HEK293T (cell line): Measurements from ENCODE around the gene FAM53C.
A peak's percentile ranks its signal among the peaks of the same experiment; 100 is the strongest.
"Not testable (repeated sequence)": the region's sequence is repeated elsewhere in the genome, so short reads cannot be mapped to it uniquely, and the experiment has no call there.

Experiments
- CTCF ChIA-PET: fragments of 350-600 bp; formaldehyde crosslinking; extraction: SDS; loops from one replicate; lab custom pipeline; 2021; ENCODE audit warnings: antibody characterized with exemption, inconsistent platforms; lab: Yijun Ruan, JAX
- POLR2A ChIA-PET: fragments of 350-600 bp; formaldehyde crosslinking; extraction: SDS; loops from one replicate; lab custom pipeline; 2020; ENCODE audit warnings: antibody characterized with exemption, inconsistent platforms; lab: Yijun Ruan, JAX
- DNase-seq: peaks from one replicate; pipeline ENCODE4 v3.0.0; 2012; ENCODE audit warnings: mixed read lengths; ENCODE audit errors: extremely low spot score
- ARNT ChIP-seq: fragments of 450-650 bp; IDR thresholded peaks from 2 replicates; pipeline ENCODE4 v1.6.1; 2017; ENCODE audit warnings: mild to moderate bottlenecking
- BHLHE40 ChIP-seq: fragments of 450-650 bp; IDR thresholded peaks from 2 replicates; pipeline ENCODE4 v1.6.1; 2016; ENCODE audit warnings: mild to moderate bottlenecking, moderate library complexity, borderline replicate concordance
- CTBP1 ChIP-seq: fragments of 450-650 bp; IDR thresholded peaks from 2 replicates; pipeline ENCODE4 v1.6.1; 2016; ENCODE audit warnings: borderline replicate concordance
- ELF4 ChIP-seq: fragments of 450-650 bp; IDR thresholded peaks from 2 replicates; pipeline ENCODE4 v1.6.1; 2017; ENCODE audit warnings: antibody characterized with exemption
- FOXA1 ChIP-seq: fragments of 450-650 bp; IDR thresholded peaks from 2 replicates; pipeline ENCODE4 v1.6.1; 2016; ENCODE audit warnings: mild to moderate bottlenecking
- FOXK2 ChIP-seq: fragments of 450-650 bp; IDR thresholded peaks from 2 replicates; pipeline ENCODE4 v1.6.1; 2016; ENCODE audit warnings: mild to moderate bottlenecking
- FOXM1 ChIP-seq: fragments of 450-650 bp; IDR thresholded peaks from 2 replicates; pipeline ENCODE4 v1.6.1; 2017; ENCODE audit warnings: mild to moderate bottlenecking, borderline replicate concordance
- HDGF ChIP-seq: fragments of 450-650 bp; IDR thresholded peaks from 2 replicates; pipeline ENCODE4 v1.6.1; 2017; ENCODE audit warnings: antibody characterized with exemption, borderline replicate concordance
- L3MBTL2 ChIP-seq: fragments of 450-650 bp; conservative IDR thresholded peaks from 2 replicates; pipeline ENCODE4 v1.6.1; 2016; ENCODE audit warnings: mild to moderate bottlenecking
- LEF1 ChIP-seq: fragments of 450-650 bp; IDR thresholded peaks from 2 replicates; pipeline ENCODE4 v1.6.1; 2017; ENCODE audit warnings: mild to moderate bottlenecking, borderline replicate concordance
- NFRKB ChIP-seq: fragments of 450-650 bp; IDR thresholded peaks from 2 replicates; pipeline ENCODE4 v1.6.1; 2016; ENCODE audit warnings: mild to moderate bottlenecking, moderate library complexity
- SP1 ChIP-seq: fragments of 450-650 bp; IDR thresholded peaks from 2 replicates; pipeline ENCODE4 v1.6.1; 2017
- SUZ12 ChIP-seq: fragments of 450-650 bp; IDR thresholded peaks from 2 replicates; pipeline ENCODE4 v1.6.1; 2016; ENCODE audit warnings: mild to moderate bottlenecking
- TARDBP ChIP-seq: fragments of 450-650 bp; IDR thresholded peaks from 2 replicates; pipeline ENCODE4 v1.6.1; 2016
- ZNF384 ChIP-seq: fragments of 450-650 bp; IDR thresholded peaks from 2 replicates; pipeline ENCODE4 v1.6.1; 2016
- TF ChIP-seq, protein P1 (sequence below): fragments of 450-650 bp; IDR thresholded peaks from 2 replicates; pipeline ENCODE4 v1.6.1; 2016

FAM53C gene

DNA sequence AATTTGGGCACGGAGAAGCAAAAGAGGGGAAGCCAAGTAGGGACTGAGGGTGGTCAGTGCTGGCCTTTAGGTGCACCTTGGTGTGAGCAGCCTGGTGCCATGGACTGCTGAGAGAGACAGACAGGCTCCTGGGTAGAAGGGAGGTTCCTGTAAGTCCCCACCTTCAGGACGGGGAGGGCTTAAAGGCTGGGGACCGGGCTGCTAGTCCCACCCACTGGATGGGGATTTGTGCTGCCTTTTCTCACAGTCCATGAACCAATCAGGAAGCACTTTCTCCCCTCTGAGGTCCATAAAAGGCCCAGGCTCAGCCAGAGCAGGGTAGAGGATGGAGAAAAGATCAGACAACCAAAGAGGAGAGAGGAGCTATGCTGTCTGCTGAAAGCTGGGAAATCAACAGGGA lies 21.7 kb upstream of the FAM53C start:
- POLR2A ChIA-PET = no interaction called here
- DNase-seq = no peak
- CTCF ChIA-PET = no interaction called here
- TF ChIP-seq ZNF384 (no peak), NFRKB (no peak), FOXK2 (no peak), BHLHE40 (no peak), L3MBTL2 (no peak), HDGF (no peak), LEF1 (no peak), SUZ12 (no peak), ARNT (no peak), FOXM1 (no peak), SP1 (no peak), FOXA1 (no peak), TARDBP (no peak), ELF4 (no peak)
- TF ChIP-seq, protein P1, sequence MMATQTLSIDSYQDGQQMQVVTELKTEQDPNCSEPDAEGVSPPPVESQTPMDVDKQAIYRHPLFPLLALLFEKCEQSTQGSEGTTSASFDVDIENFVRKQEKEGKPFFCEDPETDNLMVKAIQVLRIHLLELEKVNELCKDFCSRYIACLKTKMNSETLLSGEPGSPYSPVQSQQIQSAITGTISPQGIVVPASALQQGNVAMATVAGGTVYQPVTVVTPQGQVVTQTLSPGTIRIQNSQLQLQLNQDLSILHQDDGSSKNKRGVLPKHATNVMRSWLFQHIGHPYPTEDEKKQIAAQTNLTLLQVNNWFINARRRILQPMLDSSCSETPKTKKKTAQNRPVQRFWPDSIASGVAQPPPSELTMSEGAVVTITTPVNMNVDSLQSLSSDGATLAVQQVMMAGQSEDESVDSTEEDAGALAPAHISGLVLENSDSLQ = no peak

DNA sequence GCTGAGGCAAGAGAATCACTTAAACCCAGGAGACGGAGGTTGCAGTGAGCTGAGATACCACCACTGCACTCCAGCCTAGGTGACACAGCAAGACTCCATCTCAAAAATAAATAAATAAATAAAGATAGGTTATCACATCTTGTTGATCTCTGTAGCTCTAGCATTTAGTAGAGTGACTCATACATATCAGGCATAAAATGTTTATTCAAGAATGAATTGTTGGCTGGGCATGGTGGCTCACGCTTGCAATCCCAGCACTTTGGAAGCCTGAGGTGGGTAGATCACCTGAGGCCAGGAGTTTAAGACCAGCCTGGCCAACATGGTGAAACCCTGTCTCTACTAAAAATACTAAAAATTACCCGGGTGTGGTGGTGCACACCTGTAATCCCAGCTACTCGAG lies 19.9 kb upstream of the FAM53C start:
- DNase-seq, POLR2A ChIA-PET: not testable (repeated sequence)
- CTCF ChIA-PET = interaction anchor here (1.1 kb wide), 1 partner anchor 34 kb away, joined by 3 read pairs; the partner anchor contains the start of gene KDM3B

DNA sequence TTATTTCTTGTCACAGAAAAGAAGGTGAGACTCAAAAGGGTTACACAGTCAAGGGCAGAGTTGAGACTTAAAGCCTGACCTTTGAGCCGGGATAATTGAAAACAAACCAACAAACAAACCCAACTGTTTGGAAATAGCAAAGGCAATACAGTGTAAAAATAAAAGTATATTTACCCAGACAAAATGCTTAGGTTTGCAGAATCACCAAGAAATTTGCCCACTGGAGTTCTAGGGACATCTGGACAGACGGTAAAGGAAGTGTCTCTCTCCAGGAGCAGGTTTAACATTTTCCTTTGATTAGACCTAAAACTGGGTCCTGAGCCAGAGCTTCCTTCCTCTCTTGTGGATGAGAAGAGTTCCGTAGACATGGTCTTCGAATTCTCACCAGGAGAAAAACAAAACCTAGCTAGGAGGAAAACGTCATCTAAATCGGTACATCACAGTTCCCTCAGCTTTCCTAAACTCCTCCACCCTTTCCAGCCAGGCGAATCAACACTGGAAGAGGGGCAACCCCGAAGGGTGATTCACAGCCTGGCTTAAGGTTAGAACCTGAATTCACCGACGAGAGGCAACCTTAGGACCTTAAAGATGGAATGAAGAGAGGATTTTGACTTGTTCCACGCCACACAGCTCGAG lies 7.1 kb upstream of the FAM53C start:
- POLR2A ChIA-PET = interaction anchor here (0.6 to 3.5 kb wide), 21 partner anchors 8 to 442 kb away, joined by 3 to 51 read pairs (median 4); partner anchors contain the start of genes CDC23, KDM3B and KIF20A
- CTCF ChIA-PET = interaction anchor here (1.2 to 2.6 kb wide), 2 partner anchors 22 to 262 kb away, joined by 3 to 22 read pairs; partner anchors contain the start of gene KDM3B
- TF ChIP-seq FOXK2 (no peak), SUZ12 (no peak), FOXA1 (no peak), ARNT (no peak), TARDBP (no peak), NFRKB (no peak), SP1 (no peak), ELF4 (no peak), FOXM1 (no peak), ZNF384 (no peak), LEF1 (no peak), HDGF (no peak), BHLHE40 (no peak), L3MBTL2 (no peak)
- no peak for DNase-seq

DNA sequence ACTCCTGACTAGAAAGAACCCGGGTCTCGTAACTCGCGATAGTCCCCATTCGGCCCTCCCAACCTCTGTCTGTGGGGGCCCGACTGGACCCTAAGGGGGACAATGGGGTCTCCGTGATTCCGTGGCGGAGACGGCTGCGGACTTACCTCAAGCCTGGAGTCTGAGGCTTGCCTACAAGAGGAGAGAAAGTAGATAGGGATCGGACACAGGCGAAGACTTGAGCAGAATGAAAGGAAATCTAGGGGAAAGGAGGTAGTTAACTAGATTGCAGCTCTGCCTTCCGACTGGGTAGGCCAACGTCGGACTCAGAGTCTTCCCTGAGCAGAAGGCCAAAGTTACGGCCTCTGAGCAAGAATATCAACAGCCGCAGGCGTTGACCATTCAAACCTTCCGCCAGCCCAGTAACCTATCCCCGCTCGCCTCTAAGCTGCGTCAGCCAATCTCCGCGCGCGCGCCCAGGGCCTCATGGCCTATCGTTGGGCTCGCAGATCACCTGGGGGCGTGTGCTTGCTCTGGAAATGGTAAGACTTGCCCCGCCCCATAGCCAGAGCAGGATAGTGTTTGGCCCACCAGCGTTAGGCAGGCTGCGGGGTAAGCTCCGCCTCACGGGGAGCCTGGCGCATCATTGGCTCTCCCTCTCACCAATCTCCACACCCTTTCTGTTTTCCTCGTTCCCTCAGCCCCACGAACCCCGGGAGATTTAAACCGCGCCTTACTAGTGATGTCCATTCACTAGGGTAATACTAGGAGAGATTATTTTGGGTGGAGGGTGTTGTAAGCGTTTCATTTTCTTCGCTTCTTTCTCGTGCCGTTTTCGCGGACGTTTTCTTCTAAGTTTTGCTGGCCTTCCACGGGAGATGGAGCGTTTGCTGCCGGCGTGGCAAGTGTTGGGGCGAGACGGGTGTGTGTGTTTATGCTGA lies 6.4 kb upstream of the FAM53C start, which contains the start of gene CDC25C:
CDC25C (minus strand) TSS at position 356 of the 920 bp plus-strand sequence. CDS start 624 bp downstream, outside the sequence.
- POLR2A ChIA-PET = interaction anchor here (0.7 to 3.5 kb wide), 31 partner anchors 8 to 443 kb away, joined by 3 to 51 read pairs (median 4); partner anchors contain the start of genes CDC23, KDM3B and KIF20A
- TF ChIP-seq FOXK2 (no peak), L3MBTL2 (peak; percentile 76), TARDBP (peak; percentile 80), NFRKB (no peak), FOXM1 (peak; percentile 95)
- CTCF ChIA-PET = interaction anchor here (0.6 to 2.6 kb wide), 4 partner anchors 21 to 1091 kb away, joined by 3 to 22 read pairs (median 3); partner anchors contain the start of gene KDM3B
- peak; percentile 94 for DNase-seq

DNA sequence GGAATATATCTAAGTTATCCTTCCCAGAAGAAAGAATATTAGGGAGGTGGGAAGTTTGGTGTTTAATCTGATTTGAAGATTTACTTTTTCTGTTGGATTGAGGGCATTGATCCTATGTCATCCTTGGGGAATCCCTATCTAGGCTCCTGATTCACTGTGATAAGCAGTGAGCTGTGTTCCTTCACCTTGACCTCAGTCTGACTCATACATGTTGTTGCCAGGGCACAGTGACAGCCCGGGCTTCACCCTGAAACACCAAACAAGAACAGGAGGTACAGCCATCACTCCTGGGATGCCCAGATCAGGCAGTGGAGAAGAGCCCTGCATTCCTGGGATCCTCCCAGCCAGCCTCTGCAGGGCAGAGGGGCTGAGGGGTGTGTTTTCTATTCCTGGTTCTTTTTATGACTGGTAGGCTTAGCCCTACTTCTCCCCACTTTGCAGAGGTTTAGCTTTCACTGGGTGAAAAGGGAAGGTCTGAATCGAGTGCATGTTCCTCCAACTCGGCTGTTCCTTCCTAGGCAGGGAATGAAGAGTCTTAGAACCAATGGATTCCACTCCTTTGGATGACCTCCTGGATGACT lies 3.1 kb upstream of the FAM53C start:
- TF ChIP-seq ARNT (no peak), FOXM1 (no peak), BHLHE40 (no peak), NFRKB (no peak), FOXK2 (no peak), SUZ12 (no peak), L3MBTL2 (no peak), FOXA1 (no peak), TARDBP (no peak), ELF4 (no peak), HDGF (no peak), LEF1 (no peak), ZNF384 (no peak), SP1 (no peak), CTBP1 (no peak)
- TF ChIP-seq, protein P1 = no peak
- DNase-seq = no peak
- CTCF ChIA-PET = interaction anchor here (2.6 kb wide), 1 partner anchor 17 kb away, joined by 9 read pairs; no protein-coding TSS in a partner anchor
- POLR2A ChIA-PET = interaction anchor here (1.8 to 8.2 kb wide), 2 partner anchors 16 to 122 kb away, joined by 6 to 124 read pairs; partner anchors contain the start of genes CDC23 and KDM3B
